Activated T-cell treated with anti-CD3 and anti-CD28 coated beads for 48 hours (primary cell): Measurements from ENCODE around the gene PID1.
"Not testable (repeated sequence)": the region's sequence is repeated elsewhere in the genome, so short reads cannot be mapped to it uniquely, and the experiment has no call there.

Experiments
- DNase-seq: peaks from one replicate; pipeline ENCODE4 v3.0.0-alpha.2; 2020; ENCODE audit warnings: low read depth

The PID1 gene

GRCh38 chr2:229111744-229112143 is 159.3 kb downstream of the PID1 start:
- no peak for DNase-seq

- DNase-seq, result no peak
Observed at GRCh38 chr2:229109195-229109594, 161.9 kb downstream of the PID1 start.

GRCh38 chr2:229107601-229108000 is 163.5 kb downstream of the PID1 start:
- no peak for DNase-seq

GRCh38 chr2:229104974-229105387 is 166.1 kb downstream of the PID1 start:
- no peak for DNase-seq

GRCh38 chr2:229104025-229104424 is 167.1 kb downstream of the PID1 start:
- DNase-seq, result no peak

GRCh38 chr2:229101314-229101713 is 169.8 kb downstream of the PID1 start:
- no peak for DNase-seq

GRCh38 chr2:229099231-229099630 is 171.9 kb downstream of the PID1 start:
- DNase-seq, result no peak

- DNase-seq, result no peak
Observed at GRCh38 chr2:229098801-229099200, 172.3 kb downstream of the PID1 start.

GRCh38 chr2:229096409-229097066 is 174.5 kb downstream of the PID1 start:
- DNase-seq, result no peak

- DNase-seq, result no peak
Observed at GRCh38 chr2:229095472-229095871, 175.6 kb downstream of the PID1 start.

GRCh38 chr2:229090225-229090624 is 180.9 kb downstream of the PID1 start:
- no peak for DNase-seq

- no peak for DNase-seq
Observed at GRCh38 chr2:229089776-229090175, 181.3 kb downstream of the PID1 start.

GRCh38 chr2:229088966-229089700 is 182.0 kb downstream of the PID1 start:
- DNase-seq, result no peak

GRCh38 chr2:229088517-229088913 is 182.6 kb downstream of the PID1 start:
- no peak for DNase-seq

GRCh38 chr2:229087843-229088516 is 183.1 kb downstream of the PID1 start:
- no peak for DNase-seq

GRCh38 chr2:229087267-229087666 is 183.8 kb downstream of the PID1 start:
- DNase-seq, result no peak

GRCh38 chr2:229085439-229085838 is 185.6 kb downstream of the PID1 start:
- no peak for DNase-seq

GRCh38 chr2:229084447-229084846 is 186.6 kb downstream of the PID1 start:
- DNase-seq, result no peak

- no peak for DNase-seq
Observed at GRCh38 chr2:229083606-229084340, 187.3 kb downstream of the PID1 start.

GRCh38 chr2:229081411-229081810 is 189.7 kb downstream of the PID1 start:
- DNase-seq, result no peak

GRCh38 chr2:229080172-229080571 is 190.9 kb downstream of the PID1 start:
- no peak for DNase-seq

GRCh38 chr2:229076886-229077285 is 194.2 kb downstream of the PID1 start:
- not testable (repeated sequence) for DNase-seq
